Ascending aorta (tissue), 2 donors: Measurements from ENCODE around the gene TMEM86B. TPM values are rescaled to one million over a fixed set of nuclear protein-coding genes. Genes with fewer than 3 reads are reported as not detected.

ENCODE experiments used
- DNase-seq, 2 donors: peaks; one replicate each; pipeline ENCODE4 v3.0.0-alpha.2; 2019; ENCODE audit warnings: low spot score in 2 of 2
- H3K27ac ChIP-seq, 2 donors: fragments of 200-600 bp; sonication (generic); one replicate each; pipeline ENCODE4 v1.5.1; 2016 to 2017; ENCODE audit warnings: mild to moderate bottlenecking in 1 of 2
- H3K27me3 ChIP-seq: fragments of 200-600 bp; sonication (generic); one replicate; pipeline ENCODE4 v1.5.1; 2017
- H3K36me3 ChIP-seq, 2 donors: fragments of 200-600 bp; sonication (generic); one replicate each; pipeline ENCODE4 v1.5.1; 2016
- H3K4me1 ChIP-seq, 2 donors: fragments of 200-600 bp; sonication (generic); one replicate each; pipeline ENCODE4 v1.5.1; 2016 to 2017; ENCODE audit warnings: mild to moderate bottlenecking in 1 of 2
- H3K4me3 ChIP-seq, 2 donors: fragments of 200-600 bp; sonication (generic); one replicate each; pipeline ENCODE4 v1.5.1; 2016 to 2017; ENCODE audit warnings: mild to moderate bottlenecking in 1 of 2
- H3K9me3 ChIP-seq, 2 donors: fragments of 200-600 bp; sonication (generic); one replicate each; pipeline ENCODE4 v1.5.1; 2016
- intact Hi-C: fragments of 100-400 bp; cut with DNase I; formaldehyde crosslinking; loops from one replicate; pipeline ENCODE4 v1.15.1; 2023
- total RNA-seq: library from RNA; depleted of rRNA; stranded (reverse); fragments of >200 nt; gene quantifications from one replicate; pipeline ENCODE4 v1.1.0, GENCODE V29; 2016
- TF ChIP-seq, protein P1 (sequence below), 3 experiments: fragments of 200-600 bp in 2 of 3; fragments of 450-650 bp in 1 of 3; sonication (generic) in 2 of 3; IDR thresholded peaks; one replicate each; pipeline ENCODE4 v1.5.1; 2016 to 2019; ENCODE audit warnings: antibody characterized with exemption in 3 of 3, mild to moderate bottlenecking in 1 of 3, moderate library complexity in 1 of 3

TMEM86B gene
- total RNA-seq, 1 donor from 2014 or later = not detected

DNA sequence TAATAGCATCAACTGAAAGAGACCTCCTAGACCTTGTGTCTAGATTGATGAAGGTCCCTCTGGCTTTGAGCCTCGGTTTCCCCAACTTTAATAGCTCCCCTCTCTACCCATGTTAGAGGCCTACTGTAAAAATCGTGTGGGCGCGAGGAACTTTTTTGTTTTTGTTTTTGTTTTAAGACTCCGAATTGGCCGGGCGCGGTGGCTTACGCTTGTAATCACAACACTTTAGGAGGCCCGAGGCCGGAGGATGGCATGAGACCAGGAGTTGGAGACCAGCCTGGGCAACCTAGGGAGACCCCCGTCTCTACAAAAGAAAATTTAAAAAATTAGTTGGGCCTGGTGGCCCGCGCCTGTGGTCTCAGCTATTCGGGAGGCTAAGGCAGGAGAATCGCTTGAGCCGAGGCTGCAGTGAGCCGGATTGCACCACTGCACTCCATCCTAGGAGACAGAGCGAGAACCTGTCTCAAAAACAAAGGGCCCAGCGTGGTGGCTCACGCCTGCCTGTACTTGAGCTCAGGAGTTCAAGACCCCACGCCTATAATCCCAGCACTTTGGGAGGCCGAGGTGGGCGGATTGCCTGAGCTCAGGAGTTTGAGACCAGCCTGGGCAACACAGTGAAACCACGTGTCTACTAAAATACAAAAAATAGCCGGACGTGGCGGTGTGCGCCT is 31.1 kb upstream of the TMEM86B start:
- peak overlapping the region; percentile 84 to 88 for H3K27ac ChIP-seq

DNA sequence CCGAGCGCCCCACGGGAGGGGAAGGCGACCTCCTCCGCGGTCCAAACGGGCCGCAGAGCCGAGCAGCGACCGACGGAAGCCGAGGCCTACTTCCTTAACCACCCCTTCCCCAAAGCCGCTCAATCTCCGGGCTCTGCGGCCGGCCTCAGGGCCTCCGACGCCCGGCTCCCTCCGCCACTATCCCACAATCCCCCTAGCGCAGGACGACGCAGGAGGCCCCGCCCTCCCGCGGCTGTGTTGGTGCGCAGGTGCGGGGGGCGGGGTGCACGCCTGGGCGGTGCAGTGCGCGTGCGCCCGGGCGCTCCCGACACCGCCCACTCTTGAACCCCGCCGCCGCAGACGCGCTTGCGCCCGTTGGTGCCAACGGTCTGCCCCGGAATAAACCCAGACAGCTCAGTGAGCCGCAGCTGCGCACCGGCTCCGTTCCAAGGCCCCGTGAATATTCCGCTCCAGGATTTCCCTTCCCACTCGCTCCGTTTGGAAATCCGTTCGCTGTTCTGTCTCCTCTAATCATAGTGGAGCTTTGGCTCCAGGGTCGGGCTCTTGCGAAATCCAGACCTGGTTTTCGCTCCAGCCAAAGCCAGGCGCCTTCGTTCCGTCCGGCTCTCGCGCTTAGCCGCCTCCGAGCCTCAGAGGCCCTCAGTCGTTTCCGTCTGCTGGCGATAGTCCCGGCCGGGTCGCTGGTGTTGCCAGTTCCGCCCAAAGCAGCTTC is 30.4 kb upstream of the TMEM86B start, which contains the start of gene PPP6R1:
Gene PPP6R1, minus strand, starts transcription at position 190 of the 712 bp plus-strand sequence. CDS start 11,914 bp downstream, outside the sequence.
- peak; percentile 92 to 99 for DNase-seq
- TF ChIP-seq, protein P1, sequence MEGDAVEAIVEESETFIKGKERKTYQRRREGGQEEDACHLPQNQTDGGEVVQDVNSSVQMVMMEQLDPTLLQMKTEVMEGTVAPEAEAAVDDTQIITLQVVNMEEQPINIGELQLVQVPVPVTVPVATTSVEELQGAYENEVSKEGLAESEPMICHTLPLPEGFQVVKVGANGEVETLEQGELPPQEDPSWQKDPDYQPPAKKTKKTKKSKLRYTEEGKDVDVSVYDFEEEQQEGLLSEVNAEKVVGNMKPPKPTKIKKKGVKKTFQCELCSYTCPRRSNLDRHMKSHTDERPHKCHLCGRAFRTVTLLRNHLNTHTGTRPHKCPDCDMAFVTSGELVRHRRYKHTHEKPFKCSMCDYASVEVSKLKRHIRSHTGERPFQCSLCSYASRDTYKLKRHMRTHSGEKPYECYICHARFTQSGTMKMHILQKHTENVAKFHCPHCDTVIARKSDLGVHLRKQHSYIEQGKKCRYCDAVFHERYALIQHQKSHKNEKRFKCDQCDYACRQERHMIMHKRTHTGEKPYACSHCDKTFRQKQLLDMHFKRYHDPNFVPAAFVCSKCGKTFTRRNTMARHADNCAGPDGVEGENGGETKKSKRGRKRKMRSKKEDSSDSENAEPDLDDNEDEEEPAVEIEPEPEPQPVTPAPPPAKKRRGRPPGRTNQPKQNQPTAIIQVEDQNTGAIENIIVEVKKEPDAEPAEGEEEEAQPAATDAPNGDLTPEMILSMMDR (IDR thresholded peaks at IDR 0.05) = peak in 1 of 3 experiments; percentile 15
- Histone ChIP-seq H3K27me3 (no peaks in the 10 kb centered on the region), H3K36me3 (no peaks in the 10 kb centered on the region), H3K4me1 (peaks cover 8 to 24% of the 10 kb centered on the region in 2 donors), H3K9me3 (no peaks in the 10 kb centered on the region), H3K4me3 (peak within 1 kb of the TSS; percentile 85 to 87), H3K27ac (peak within 1 kb of the TSS; percentile 84 to 88)
- intact Hi-C loops = loop anchor here (1.0 to 10.0 kb wide), 6 partner anchors 21 to 794 kb away; partner anchors contain the start of genes HSPBP1, KMT5C, LENG9 and PPP1R12C

More for the DNA sequence above, 31.1 kb upstream of the TMEM86B start:
- intact Hi-C loops = loop anchor here (1.0 to 10.0 kb wide), 6 partner anchors 21 to 795 kb away; partner anchors contain the start of genes HSPBP1, KMT5C, LENG9 and PPP1R12C
- H3K36me3 ChIP-seq = no peaks in the 10 kb centered on the region
- no peaks in the 10 kb centered on the region for H3K27me3 ChIP-seq
- no peaks in the 10 kb centered on the region for H3K9me3 ChIP-seq
- peaks cover 8 to 24% of the 10 kb centered on the region in 2 donors for H3K4me1 ChIP-seq
- no peak for DNase-seq
- TF ChIP-seq, protein P1 (IDR thresholded peaks at IDR 0.05) = no peak
- peak overlapping the region; percentile 61 to 85 for H3K4me3 ChIP-seq

DNA sequence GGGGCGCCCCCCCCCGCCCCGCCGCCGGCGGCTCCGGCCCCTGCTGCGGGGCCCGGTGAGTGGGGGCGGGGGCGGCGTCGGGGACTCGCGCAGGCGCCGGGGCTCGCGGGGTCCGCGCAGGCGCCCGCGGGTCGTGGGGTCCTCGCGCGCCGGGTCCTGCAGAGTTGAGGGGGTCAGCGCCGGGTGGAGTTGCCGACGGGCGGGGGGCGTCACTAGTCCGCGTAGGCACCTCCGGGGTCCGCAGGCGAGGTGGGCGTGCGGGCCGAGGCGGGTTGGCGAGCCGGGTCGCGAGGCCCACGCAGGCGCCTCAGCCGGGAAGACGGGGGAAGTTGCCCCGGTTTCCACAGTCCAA is 29.9 kb upstream of the TMEM86B start:
- H3K9me3 ChIP-seq = no peaks in the 10 kb centered on the region
- peaks cover 8 to 24% of the 10 kb centered on the region in 2 donors for H3K4me1 ChIP-seq
- TF ChIP-seq, protein P1 (IDR thresholded peaks at IDR 0.05) = no peak
- H3K27me3 ChIP-seq = no peaks in the 10 kb centered on the region
- peak overlapping the region; percentile 85 to 87 for H3K4me3 ChIP-seq
- no peaks in the 10 kb centered on the region for H3K36me3 ChIP-seq
- intact Hi-C loops = loop anchor here (10.0 kb wide), 1 partner anchor 794 kb away; the partner anchor contains the start of gene LENG9
- H3K27ac ChIP-seq = peak overlapping the region; percentile 84 to 88
- peak in 1 of 2 donors; percentile 71 for DNase-seq

DNA sequence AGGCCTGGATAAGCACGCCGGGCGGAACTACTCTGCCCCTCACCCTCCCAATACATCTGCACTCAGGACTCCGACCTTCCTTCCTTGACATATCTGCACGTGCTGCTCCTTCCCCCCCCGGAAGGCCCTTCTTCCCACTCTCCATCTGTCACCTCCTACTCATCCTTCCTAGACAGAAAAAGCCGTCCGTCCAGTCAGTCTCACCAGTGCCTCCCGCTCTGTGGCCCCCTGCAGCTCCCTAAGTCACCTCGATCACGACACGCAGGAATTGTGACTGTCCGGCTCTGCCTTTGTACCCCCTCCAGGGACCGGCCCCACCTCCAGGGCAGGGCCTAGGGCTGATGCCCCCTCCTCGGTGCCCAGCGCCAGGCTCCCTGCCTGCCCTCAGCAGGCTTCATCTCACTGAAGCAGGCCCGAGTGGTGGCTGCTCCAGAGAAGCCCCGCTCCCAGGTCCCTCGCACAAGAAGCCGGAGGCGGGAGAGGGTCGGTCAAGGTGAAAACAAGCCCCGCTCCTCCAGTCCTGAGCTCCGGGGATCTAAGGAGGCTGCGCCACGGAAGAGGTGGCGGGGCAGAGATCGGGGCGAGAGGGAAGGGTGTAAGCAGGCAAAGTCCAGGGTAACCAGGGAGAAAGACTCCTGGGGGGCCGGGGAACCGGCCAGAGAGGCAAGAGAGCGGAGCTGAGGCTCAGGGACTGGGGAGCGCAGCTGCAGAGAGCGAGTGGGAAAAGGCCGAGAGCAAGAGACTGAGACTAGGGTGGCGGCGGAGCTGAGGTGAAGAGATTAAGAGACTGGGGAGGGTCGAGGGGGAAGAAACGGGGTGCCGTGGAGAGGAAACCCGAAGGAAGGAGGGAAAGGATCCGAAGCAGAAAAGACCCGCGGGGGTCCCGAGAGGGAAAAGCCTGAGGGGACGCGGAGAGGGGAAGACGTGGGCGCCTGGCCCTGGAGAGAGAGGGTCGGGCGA is 29.2 kb upstream of the TMEM86B start:
- Histone ChIP-seq H3K27ac (peak overlapping the region; percentile 22 to 28), H3K27me3 (no peaks in the 10 kb centered on the region), H3K4me1 (peaks cover 8 to 24% of the 10 kb centered on the region in 2 donors), H3K4me3 (peak overlapping the region; percentile 85 to 87), H3K36me3 (no peaks in the 10 kb centered on the region), H3K9me3 (no peaks in the 10 kb centered on the region)
- intact Hi-C loops = loop anchor here (10.0 kb wide), 1 partner anchor 793 kb away; the partner anchor contains the start of gene LENG9
- no peak for DNase-seq
- TF ChIP-seq, protein P1 (IDR thresholded peaks at IDR 0.05) = no peak
